ENCODE results near the gene GPR78.

- TF ChIP-seq IRF1 (CRISPR knock-in tag; IDR thresholded peaks at IDR 0.05; ENCODE audit: low read depth) (no peak), TARDBP (CRISPR knock-in tag; IDR thresholded peaks at IDR 0.05) (no peak), SUZ12 (IDR thresholded peaks at IDR 0.05; ENCODE audit: low read depth, low read length) (no peak)
These were observed 45.6 kb upstream of the GPR78 start for GRCh38 chr4:8534611-8535010.
